NCI-H82 treated with DMSO at 0.1 percent for 48 hours (cell line): Measurements from ENCODE around the gene RALGPS2.
"Not testable (repeated sequence)": the region's sequence is repeated elsewhere in the genome, so short reads cannot be mapped to it uniquely, and the experiment has no call there.

Experiments
- DNase-seq: peaks from one replicate; lab custom pipeline; 2025; ENCODE audit not compliant: unreplicated experiment; lab: John Stamatoyannopoulos, UW

Gene RALGPS2

DNA sequence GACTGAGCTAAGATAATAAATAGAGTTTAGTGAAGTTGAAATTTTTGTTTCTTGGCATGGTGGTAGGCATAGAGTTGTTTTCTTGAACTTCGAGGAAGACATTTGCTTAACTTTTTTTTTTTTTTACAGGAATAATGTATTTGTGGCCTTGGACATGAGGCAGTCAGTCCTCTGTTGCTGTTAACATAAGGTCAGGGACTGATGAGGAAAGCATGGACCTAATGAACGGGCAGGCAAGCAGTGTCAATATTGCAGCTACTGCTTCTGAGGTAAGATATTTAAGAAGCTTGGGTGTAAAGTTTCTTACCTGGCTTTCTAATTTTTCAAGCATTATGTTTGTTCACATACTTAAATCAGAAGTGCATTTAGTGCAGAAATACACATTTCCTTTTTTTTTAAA lies 51.5 kb downstream of the RALGPS2 start:
- no peak for DNase-seq

DNA sequence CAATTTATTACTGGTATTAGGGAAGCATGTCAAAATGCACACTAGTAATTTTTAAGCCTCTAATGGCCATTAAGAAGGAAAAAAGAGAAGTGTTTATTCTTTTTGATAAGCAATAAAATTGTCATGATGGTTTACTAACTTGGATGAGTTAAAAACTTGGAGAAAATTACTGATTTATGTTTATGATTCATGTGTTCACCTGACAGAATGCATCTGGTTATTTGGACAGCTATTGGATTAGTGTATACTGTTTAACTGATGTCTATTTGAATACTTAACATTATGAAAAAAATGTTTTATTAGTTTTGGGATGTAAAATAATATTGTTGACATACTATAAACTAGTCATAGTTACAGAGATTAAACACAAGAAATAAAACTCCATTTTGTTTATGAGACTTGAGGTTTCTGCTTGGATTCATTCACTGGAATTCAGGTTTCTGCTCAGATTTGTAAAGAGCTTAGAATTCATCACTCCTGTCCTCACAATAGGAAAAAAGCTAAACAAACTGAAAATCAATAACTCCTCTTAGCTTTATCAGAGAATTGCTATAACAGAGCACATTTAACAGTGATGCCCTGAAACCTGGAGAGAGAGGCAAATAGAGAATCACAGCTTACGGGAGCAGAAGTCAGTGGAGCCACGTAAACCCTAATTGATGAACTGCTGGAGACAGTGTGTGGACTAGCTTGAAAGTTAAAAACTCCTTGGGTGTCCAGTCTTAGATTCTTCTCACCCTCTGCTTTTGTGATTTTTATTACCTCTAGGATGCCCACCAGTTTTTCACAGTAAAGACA lies 56.7 kb downstream of the RALGPS2 start:
- DNase-seq = no peak

DNA sequence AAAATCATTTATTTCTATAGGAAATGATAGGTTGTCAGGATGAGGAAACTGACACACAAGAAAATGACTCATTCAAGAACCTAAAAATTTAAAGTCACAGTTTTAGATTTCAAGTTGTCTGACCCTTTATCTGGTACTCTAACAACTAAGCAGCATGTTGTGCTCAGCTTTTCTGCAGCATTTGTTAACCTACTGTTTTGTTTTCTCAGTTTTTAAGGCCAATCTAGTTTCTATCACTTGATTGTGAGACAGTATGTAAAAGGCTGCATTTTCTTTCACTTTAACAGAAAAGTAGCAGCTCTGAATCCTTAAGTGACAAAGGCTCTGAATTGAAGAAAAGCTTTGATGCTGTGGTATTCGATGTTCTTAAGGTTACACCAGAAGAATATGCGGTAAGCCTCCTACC lies 59.1 kb downstream of the RALGPS2 start:
- DNase-seq = no peak

DNA sequence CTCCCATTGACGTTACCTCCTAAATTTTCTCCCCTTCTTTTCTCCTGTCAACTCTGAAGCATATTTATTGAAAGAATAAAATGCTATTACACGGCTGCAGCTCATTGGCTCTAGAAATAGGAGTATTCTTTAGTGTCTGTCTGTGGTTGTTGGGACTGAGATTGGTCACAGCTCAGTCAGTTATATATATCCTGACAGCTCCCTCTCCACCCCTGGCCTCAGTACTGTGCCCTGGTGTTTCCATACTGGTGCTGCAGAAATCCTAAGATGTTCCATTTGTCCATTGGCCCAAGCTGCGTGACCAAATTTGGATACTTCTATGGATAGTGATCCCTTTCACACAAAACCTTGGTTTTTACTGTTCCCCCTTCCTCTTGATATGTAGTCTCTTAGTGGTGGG lies 67.3 kb downstream of the RALGPS2 start:
- DNase-seq = no peak

DNA sequence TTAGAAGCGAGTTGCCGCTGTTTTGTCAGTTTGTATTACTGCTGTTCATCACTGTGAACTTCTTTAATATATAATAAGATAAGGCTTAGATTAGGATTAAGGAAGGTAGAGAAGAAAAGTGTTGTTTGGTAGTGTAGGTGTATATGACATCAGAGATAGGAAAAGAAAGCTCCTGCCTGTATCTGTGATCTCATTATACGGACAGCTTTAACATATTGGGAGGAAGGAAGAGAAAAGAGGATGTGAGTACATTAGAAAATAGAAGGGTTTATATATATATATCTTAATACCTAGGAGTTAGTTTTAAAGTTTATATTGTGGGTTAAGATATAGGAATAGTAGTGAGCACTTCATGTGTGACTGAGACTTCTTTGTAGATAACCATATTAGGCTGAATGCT lies 71.0 kb downstream of the RALGPS2 start:
- DNase-seq = no peak

DNA sequence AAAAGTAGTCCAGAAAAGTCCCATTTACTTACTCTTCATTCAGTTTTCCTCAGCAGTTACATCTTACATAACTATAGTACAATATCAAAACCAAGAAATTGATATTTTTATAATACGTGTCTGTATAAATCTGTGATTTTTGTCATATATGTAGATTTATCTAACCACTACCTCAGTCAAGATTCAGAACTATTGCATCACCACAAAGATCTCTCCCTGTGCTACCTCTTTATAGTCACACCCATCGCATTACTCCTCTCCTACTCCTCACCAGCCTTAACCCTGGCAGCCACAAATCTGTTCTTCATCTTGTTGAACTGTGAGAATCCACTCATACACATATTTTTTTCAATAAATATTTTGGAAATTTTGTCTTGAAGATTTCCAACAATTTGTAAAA lies 72.5 kb downstream of the RALGPS2 start:
- no peak for DNase-seq

DNA sequence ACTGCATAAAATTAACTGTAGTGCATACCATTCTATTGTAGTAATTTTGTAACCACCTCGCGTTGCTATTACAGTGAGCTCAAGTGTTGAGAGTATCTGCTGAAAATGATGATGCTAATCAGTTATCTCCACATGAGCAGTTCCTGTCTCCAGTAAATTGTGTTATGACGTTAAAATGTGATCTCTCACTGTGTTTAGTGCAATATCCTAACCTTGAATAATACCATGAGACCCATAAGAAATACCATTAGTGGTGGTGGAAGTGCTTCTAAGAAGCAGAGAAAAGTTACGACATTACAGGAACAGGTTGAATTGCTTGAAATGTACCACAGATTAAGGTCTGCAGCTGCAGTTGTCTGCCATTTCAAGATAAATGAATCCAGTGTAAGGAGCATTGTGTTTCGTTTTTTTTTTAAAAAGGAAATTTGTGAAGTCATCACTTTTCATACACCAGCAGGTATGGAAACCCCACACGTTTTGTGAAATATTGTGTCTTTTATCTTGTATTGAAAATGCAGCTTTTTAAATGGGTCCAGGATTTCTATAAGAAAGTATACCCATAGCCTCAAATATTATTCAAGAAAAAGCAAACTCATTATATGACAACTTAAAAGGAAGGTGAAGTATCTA lies 73.3 kb downstream of the RALGPS2 start:
- no peak for DNase-seq

DNA sequence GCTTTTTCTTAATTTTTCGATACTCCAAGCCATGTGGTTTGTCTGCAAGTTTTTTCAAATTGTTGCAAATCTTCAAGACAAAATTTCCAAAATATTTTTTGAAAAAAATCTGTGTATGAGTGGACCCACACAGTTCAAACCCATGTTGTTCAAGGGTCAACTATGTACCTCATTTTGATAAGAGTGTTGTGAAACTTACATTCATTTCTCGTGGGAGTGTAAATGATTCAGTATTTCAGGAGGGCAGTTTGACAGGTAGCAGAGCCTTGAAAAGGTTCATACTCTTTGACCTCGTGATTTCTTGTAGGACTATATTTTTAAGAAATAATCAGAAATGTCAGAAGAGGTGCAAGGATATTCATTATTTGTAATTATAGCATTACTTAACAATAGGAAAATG lies 77.8 kb downstream of the RALGPS2 start:
- DNase-seq = no peak

DNA sequence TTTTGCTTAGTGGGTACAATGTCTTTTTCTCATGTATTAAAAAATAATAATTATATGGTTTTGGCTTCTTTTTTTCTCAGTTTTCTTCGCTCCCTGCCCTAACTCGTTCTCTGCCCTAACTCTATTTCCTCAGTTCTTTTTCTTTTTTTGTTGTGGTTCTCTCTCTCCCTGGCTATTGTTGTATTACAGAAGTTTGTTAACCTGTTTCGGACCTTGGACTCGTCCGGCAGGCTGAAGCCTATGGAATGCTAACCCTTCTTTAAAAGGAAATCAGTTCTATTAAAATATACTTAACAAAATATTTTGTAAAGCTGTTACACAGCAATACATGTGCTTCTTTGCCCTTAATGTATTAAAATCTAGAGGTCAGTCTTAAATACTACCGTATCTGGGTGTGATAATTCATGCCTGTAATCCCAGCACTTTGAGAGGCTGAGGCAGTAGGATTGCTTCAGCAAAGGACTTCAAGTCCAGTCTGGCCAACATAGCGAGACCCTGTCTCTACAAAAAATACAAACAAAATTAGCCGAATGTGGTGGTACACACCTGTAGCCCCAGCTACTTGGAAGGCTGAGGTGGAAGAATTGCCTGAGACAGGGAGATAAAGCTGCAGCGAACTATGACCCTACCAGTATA lies 81.7 kb downstream of the RALGPS2 start:
- DNase-seq = no peak

DNA sequence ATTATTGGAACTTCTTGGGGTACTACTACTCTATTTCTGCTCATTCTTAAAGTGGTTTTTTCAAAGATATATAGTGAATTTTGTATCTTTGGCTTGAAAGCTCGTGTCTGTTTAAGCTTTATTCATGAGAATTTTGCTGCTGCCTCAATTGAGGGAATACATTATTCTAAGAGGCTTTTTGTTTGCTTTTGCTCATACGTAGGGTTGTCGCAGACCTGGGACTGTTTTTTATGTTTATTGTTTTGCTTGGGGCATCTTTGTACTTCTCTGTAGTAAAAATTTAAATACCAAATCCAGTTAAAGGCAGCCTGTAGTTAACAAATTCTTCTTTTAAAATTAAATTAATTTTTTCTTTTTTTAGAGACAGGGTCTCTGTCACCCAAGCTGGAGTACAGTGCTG lies 83.5 kb downstream of the RALGPS2 start:
- no peak for DNase-seq

DNA sequence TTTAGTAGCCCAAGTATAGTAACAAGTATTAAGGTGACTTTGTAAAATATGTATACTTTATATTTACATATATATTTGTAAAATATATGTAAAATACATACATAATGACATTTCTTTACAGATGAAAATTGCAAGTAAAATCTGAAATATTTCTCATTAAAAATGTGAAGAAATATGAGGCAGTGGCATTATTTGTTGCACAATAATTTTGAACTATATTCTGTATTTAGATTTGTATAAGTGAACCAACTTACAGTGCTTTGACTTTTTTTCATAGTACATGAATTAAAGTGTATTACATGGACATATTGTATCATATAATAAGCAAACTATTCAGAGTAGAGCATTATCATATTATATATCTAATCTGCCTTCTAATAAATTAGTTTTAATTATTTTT lies 85.5 kb downstream of the RALGPS2 start:
- DNase-seq = no peak

DNA sequence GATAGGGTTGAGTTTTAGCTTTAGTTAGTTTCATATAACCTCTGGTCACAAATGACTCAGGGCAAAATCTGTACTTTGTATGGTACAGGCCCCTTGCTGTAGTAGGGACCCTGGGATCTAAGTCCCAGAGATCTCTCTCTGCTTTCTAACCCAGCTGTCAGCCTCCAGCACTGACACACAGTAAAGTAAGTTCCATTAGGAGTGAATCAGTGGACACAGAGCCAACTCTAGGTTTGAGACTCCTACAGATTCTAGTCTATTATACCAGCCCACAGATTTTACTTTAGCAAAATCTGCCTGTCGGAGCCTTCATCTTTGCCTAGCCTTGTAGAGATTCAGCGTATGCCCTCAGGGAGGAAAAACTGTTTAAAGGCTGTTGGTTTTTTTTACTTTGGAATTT lies 93.4 kb downstream of the RALGPS2 start:
- DNase-seq = no peak

DNA sequence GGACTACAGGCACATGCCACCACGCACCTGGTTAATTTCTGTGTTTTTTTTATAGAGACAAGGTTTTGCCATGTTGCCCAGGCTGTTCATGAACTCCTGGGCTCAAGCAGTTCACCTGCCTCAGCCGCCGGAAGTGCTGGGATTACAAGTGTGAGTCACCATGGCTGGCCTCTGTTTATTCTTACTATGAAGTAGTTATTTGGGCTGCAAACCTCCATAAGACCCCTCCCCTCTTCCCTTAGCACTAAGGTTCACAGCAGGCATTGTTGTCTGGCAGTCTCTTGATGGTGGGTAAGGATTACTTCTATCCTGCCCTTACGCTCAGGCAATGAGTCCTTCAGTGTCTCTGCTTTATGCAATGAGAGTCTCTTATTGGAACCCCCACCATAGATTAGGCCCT lies 94.1 kb downstream of the RALGPS2 start:
- DNase-seq = no peak

DNA sequence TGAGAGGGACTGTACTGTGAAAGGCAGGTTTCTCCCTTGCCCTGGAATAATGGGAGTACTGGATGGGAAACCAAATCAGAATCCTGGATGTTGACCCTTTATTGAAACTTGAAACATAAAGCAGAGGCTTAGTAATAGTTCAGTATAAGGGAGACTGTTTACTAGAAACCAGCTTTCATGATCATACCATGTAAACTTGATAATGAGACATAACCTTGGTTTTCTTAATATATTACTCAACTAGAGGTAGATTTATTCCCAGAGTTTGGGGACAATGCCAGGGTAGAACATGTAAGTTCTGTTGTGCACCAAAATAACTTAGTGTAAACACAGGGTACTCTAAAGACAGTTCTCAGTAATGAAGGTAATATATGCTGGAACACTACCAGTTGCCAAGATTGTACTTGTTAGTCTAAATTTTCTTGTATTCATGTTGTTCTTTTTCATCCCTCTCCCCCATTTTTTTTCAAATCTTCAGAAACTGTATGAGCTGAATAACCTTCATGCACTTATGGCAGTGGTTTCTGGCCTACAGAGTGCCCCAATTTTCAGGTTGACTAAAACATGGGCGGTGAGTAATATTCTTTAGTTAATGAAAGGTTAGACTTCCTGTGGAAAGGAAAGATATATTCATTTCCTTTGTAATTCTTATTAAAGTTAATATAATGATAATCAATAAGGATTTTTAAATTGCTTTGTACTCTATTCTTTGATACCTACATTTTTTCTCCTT lies 96.3 kb downstream of the RALGPS2 start:
- no peak for DNase-seq

DNA sequence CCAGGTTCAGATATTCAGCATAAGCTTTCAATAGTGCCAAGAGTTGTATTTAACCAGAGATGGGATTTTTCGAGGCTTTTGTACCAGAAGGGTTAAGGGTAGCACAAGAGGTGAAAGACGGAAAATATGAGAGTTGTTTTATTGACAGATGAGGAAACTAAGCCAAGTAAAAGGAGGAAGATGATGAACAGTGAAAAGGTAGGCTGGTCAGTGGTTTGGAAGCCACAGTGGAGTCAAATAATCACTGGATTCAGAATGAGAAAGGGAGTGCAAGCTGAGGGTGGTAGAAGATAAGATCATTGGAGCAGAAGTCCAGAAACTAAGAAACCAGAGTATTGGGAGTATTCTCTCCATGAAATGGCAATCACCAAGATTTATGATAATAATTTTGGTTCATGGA lies 100.1 kb downstream of the RALGPS2 start:
- no peak for DNase-seq

DNA sequence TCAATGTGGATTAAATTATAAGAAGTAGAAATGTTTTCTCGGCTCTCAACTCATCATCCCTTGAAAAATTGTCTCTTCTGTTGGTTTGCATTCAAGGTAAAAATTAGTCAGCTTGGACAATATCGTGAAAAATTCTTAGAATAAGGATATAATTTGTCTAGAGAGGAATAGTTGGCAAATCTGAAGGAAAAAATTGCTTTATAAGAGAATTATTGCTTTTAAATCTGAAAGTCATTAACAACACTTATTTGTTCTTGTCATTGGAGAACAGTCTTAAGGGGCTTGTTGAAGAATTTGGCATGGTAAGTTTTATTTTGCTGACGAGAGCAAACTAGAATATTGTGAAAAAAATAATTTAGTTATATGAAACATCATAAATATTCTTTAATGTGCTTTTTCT lies 119.4 kb downstream of the RALGPS2 start:
- DNase-seq = no peak

DNA sequence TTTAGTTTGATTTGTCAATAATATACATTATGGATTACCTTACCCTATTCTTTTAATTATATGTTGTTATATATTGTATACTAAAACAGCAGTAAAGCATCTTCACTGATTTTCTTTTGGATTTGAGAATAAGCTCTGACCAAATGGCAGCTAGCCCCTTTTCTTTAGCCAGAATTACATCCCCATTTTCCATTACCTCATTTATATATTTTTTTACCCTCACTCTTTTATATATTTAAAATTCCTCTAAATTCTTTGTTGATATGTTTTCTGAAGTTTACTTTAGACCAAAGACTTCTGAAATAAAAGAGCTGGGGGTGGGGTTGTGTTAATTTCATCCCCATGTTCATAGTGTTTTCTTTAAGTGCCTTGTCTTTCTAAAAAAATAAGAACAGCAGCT lies 121.3 kb downstream of the RALGPS2 start:
- no peak for DNase-seq

DNA sequence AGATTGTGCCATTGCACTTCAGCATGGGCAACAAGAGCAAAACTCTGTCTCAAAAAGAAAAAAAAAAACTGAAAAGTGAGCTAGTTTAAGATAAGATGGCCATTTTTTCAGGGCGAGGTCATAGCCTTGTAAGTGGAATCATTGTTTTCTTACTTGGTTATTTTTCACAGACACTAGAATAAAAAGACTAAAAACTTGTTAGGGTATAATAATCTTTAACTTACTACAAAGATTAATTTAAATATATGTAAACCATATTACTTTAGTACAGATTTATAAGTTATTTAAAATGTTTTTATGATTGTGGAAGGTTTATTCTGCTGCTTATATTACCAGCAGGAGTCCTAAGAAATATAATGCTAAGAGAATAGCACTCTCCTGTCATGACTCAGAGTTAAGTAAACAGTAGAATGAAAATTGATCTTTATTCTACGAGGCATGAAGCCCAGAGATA lies 122.4 kb downstream of the RALGPS2 start:
- DNase-seq = no peak

DNA sequence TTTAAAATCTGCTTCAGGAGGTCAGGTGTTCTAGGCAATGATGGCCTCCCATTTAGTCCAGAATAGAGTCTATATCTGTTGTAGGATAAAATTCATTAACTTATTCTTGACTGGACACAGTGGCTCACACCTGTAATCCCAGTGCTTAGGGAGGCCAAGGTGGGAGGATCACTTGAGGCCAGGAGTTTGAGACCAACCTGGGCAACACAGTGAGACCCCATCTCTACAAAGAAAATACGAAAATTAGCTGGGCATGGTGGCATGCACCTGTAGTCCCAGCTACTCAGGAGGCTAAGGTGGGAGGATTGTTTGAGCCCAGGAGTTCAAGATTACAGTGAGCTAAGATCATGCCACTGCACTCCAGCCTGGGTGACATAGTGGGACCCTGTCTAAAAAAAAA lies 122.9 kb downstream of the RALGPS2 start:
- not testable (repeated sequence) for DNase-seq

DNA sequence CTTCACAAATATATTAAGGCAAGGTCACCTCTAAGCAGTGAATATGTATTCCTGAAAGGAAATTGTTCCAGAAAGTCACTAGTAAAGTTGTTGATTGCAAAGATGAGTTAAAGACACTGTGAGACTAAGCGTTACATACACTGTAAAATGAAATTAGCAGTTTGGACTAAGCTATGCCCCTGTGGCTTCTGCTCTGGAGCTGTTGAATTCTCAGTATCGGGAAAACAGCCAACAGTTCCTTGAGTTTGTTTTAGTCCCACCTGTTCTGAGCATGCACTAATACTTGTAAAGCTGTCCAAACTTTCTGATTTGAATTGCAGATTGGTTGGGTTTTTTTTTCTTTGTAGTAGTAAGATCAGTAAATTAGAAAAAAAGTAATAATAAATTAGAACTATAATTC lies 124.9 kb downstream of the RALGPS2 start:
- DNase-seq = no peak

DNA sequence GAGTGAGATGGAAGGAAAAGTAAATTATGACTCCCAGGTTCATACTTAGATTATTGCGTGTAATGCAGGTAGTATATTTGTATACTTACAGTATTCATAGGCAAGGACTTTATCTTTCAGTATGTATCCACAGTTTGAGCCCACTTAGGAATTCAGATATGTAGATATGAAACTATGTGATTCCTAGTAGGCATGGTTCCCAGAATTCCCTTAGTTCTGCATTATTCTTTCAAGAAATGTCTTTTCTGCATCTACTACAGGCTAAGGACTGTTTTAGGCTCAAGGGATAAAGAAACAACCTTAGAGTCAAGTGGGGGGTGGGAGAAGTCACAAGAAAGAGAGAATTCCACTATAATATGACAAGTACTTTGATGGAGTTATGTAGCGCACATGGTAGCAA lies 132.1 kb downstream of the RALGPS2 start:
- DNase-seq = no peak

DNA sequence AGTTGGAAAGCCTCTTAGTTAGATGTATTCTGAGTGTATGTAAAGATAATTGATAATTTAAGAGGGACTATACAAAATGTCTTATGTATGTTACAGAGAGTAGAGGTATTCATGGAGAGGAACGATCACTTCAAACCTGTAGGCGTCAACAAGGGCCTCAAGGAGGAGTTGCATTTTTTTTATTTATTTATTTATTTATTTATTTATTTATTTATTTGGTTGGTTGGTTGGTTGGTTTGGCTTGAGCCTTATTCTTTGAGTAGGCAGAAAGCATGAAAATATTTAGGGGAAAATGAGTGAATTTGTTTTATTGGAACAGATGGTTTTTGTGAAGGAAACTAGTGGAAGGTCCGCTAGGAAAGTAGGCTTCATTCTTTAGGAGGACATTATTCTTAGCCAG lies 137.4 kb downstream of the RALGPS2 start:
- DNase-seq = no peak
